Esophagus muscularis mucosa (tissue), 4 donors: Measurements from ENCODE around the gene NLGN3. TPM values are rescaled to one million over a fixed set of nuclear protein-coding genes. Genes with fewer than 3 reads are reported as not detected.

Experiments
- DNase-seq: peaks from one replicate; pipeline ENCODE4 v3.0.0-alpha.2; 2017; ENCODE audit errors: extremely low spot score
- H3K27ac ChIP-seq, 4 donors: fragments of 200-600 bp; sonication (generic); replicated peaks in 1 of 4; 1 replicate in 3 of 4; 2 replicates in 1 of 4; pipeline ENCODE4 v1.5.1; 2016 to 2019; ENCODE audit warnings: mild to moderate bottlenecking in 1 of 4
- H3K27me3 ChIP-seq, 4 donors: fragments of 200-600 bp; sonication (generic); one replicate each; pipeline versions ENCODE4 v1.5.1 to v1.6.0; 2016 to 2019
- H3K36me3 ChIP-seq, 4 donors: fragments of 200-600 bp; sonication (generic); one replicate each; pipeline ENCODE4 v1.5.1; 2016 to 2019
- H3K4me1 ChIP-seq, 4 donors: fragments of 200-600 bp; sonication (generic); one replicate each; pipeline ENCODE4 v1.5.1; 2016 to 2019
- H3K4me3 ChIP-seq, 4 donors: fragments of 200-600 bp; sonication (generic); 1 replicate in 2 of 4; 2 replicates in 2 of 4; pipeline ENCODE4 v1.5.1; 2016 to 2019; ENCODE audit warnings: mild to moderate bottlenecking in 4 of 4, moderate library complexity in 1 of 4
- H3K9me3 ChIP-seq, 4 donors: fragments of 200-600 bp; sonication (generic); 1 replicate in 3 of 4; 2 replicates in 1 of 4; pipeline ENCODE4 v1.5.1; 2016 to 2019
- CTCF ChIP-seq, 3 experiments: fragments of 200-600 bp in 2 of 3; fragments of 450-650 bp in 1 of 3; sonication (generic) in 2 of 3; IDR thresholded peaks; one replicate each; pipeline ENCODE4 v1.5.1; 2017 to 2019; ENCODE audit warnings: antibody characterized with exemption in 3 of 3, mild to moderate bottlenecking in 2 of 3, moderate library complexity in 1 of 3
- EP300 ChIP-seq: sonication (generic); formaldehyde crosslinking; IDR thresholded peaks from one replicate; pipeline ENCODE4 v1.6.1; 2017; ENCODE audit warnings: antibody characterized with exemption
- POLR2A ChIP-seq: fragments of 450-650 bp; IDR thresholded peaks from one replicate; pipeline ENCODE4 v1.6.1; 2017; ENCODE audit warnings: antibody characterized with exemption, moderate library complexity, mild to moderate bottlenecking, low read depth
- POLR2AphosphoS5 ChIP-seq, 2 donors: sonication (generic); formaldehyde crosslinking; IDR thresholded peaks; one replicate each; pipeline ENCODE4 v1.6.1; 2017; ENCODE audit warnings: antibody characterized with exemption in 2 of 2
- WGBS: methylation state at CpG from one replicate; pipeline ENCODE4 v1.1.5; 2018; 5-methylcytosine and 5-hydroxymethylcytosine counted together
- intact Hi-C: fragments of 100-400 bp; cut with DNase I; formaldehyde crosslinking; loops from one replicate; pipeline ENCODE4 v1.15.1; 2023
- total RNA-seq, 4 donors: library from RNA; depleted of rRNA; stranded (reverse); fragments of >200 nt; gene quantifications; one replicate each; pipeline versions ENCODE4 v1.1.0 to v1.2.1, GENCODE V29; 2016

The NLGN3 gene
- total RNA-seq, 4 donors from 2014 or later: 1.2 to 2.8 (median 2.4) TPM

GRCh38 chrX:71154196-71154595 lies 9.6 kb downstream of the NLGN3 start:
- Histone ChIP-seq H3K27ac (no peak overlapping the region), H3K4me3 (no peak overlapping the region), H3K27me3 (no peaks in the 10 kb centered on the region), H3K9me3 (no peaks in the 10 kb centered on the region), H3K4me1 (no peaks in the 10 kb centered on the region), H3K36me3 (no peaks in the 10 kb centered on the region)
- intact Hi-C loops: no loop called here
- WGBS: 100% methylated on average over 4 of the region's 7 CpGs
- DNase-seq: no peak
- TF ChIP-seq POLR2AphosphoS5 (IDR thresholded peaks at IDR 0.05): no peak
- TF ChIP-seq EP300: no peak
- TF ChIP-seq POLR2A: no peak
- no peak for TF ChIP-seq CTCF (IDR thresholded peaks at IDR 0.05)

- TF ChIP-seq EP300: no peak
- TF ChIP-seq CTCF (IDR thresholded peaks at IDR 0.05): no peak
- TF ChIP-seq POLR2AphosphoS5 (IDR thresholded peaks at IDR 0.05): no peak
- TF ChIP-seq POLR2A: no peak
- Histone ChIP-seq H3K36me3 (no peaks in the 10 kb centered on the region), H3K27me3 (no peaks in the 10 kb centered on the region), H3K4me1 (no peaks in the 10 kb centered on the region), H3K27ac (no peak overlapping the region), H3K9me3 (no peaks in the 10 kb centered on the region), H3K4me3 (no peak overlapping the region)
- DNase-seq: no peak
- intact Hi-C loops: no loop called here
- WGBS: 68% methylated on average over 3 of the region's 3 CpGs
These were observed 10.0 kb downstream of the NLGN3 start for GRCh38 chrX:71154641-71155040.

GRCh38 chrX:71158603-71159002 lies 14.0 kb downstream of the NLGN3 start:
- TF ChIP-seq POLR2AphosphoS5 (IDR thresholded peaks at IDR 0.05): no peak
- TF ChIP-seq CTCF (IDR thresholded peaks at IDR 0.05): no peak
- TF ChIP-seq POLR2A: no peak
- TF ChIP-seq EP300: no peak
- H3K9me3 ChIP-seq: no peaks in the 10 kb centered on the region
- 80% methylated on average over 6 of the region's 6 CpGs for WGBS

GRCh38 chrX:71159335-71159734 lies 14.7 kb downstream of the NLGN3 start:
- no peak for TF ChIP-seq EP300
- TF ChIP-seq POLR2AphosphoS5 (IDR thresholded peaks at IDR 0.05): no peak
- no peak for TF ChIP-seq CTCF (IDR thresholded peaks at IDR 0.05)
- no peak for TF ChIP-seq POLR2A
- WGBS: 72% methylated on average over 5 of the region's 5 CpGs
- H3K27me3 ChIP-seq: no peaks in the 10 kb centered on the region
- no peaks in the 10 kb centered on the region for H3K9me3 ChIP-seq
- no peaks in the 10 kb centered on the region for H3K4me1 ChIP-seq
- intact Hi-C loops: no loop called here
- H3K36me3 ChIP-seq: no peaks in the 10 kb centered on the region
- no peak overlapping the region for H3K4me3 ChIP-seq
- no peak for DNase-seq
- no peak overlapping the region for H3K27ac ChIP-seq

More at GRCh38 chrX:71158603-71159002, 14.0 kb downstream of the NLGN3 start:
- Histone ChIP-seq H3K27me3 (no peaks in the 10 kb centered on the region), H3K36me3 (no peaks in the 10 kb centered on the region), H3K4me1 (no peaks in the 10 kb centered on the region), H3K4me3 (no peak overlapping the region), H3K27ac (no peak overlapping the region)
- intact Hi-C loops: no loop called here
- no peak for DNase-seq

GRCh38 chrX:71160475-71160874 lies 15.8 kb downstream of the NLGN3 start:
- Histone ChIP-seq H3K4me3 (no peak overlapping the region), H3K9me3 (no peaks in the 10 kb centered on the region), H3K4me1 (no peaks in the 10 kb centered on the region), H3K36me3 (no peaks in the 10 kb centered on the region), H3K27ac (no peak overlapping the region), H3K27me3 (no peaks in the 10 kb centered on the region)
- TF ChIP-seq EP300 (no peak), POLR2A (no peak), CTCF (IDR thresholded peaks at IDR 0.05) (no peak), POLR2AphosphoS5 (IDR thresholded peaks at IDR 0.05) (no peak)
- DNase-seq: no peak
- intact Hi-C loops: no loop called here
- 81% methylated on average over 3 of the region's 3 CpGs for WGBS
